ENCODE measurements around the gene KRTAP4-12.
"Not testable (repeated sequence)": the region's sequence is repeated elsewhere in the genome, so short reads cannot be mapped to it uniquely, and the experiment has no call there.

The KRTAP4-12 gene

DNA sequence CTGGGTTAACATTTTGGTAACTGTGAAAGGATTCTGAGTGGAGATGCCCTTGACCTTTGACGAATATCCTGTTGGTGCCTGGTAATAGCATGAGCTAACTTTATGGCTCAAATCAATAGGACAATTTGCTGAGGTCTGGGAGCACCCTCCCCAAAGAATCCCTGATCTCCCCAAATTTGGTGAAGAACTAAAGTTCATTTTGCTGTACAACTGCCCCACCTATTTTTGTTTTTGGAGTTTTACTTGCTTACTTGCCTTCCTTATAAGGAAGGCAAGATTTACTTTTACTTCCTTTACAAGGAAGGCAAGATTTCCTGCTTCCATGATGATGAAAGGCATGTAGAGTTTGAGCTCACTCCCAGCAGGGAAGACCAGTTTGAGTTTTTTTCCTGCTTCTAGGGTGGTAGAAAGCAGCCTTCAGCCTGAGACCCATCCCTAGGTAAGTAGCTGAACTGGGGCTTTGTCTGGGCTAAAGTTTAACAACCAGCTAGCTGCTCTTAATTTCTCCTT, 16.0 kb downstream of the KRTAP4-12 start:
- no peak for FAIRE-seq
- no peak for TF ChIP-seq POU2F2 (IDR thresholded peaks at IDR 0.05; ENCODE audit: low read depth, low read length)
- no peak for TF ChIP-seq POLR2A (IDR thresholded peaks at IDR 0.05; ENCODE audit: low read depth, low read length)
- TF ChIP-seq POLR2AphosphoS5 (IDR thresholded peaks at IDR 0.05; ENCODE audit: low read depth, low read length) = no peak
- no peak for TF ChIP-seq TAF1 (IDR thresholded peaks at IDR 0.05; ENCODE audit: low read depth, low read length)
- no peak for TF ChIP-seq PAX5 (IDR thresholded peaks at IDR 0.05; ENCODE audit: insufficient read depth, low read length, severe bottlenecking)
- TF ChIP-seq SPI1 (IDR thresholded peaks at IDR 0.05; ENCODE audit: low read depth, low read length) = no peak
- no peak for DNase-seq (ENCODE audit: insufficient read length, low spot score)

DNA sequence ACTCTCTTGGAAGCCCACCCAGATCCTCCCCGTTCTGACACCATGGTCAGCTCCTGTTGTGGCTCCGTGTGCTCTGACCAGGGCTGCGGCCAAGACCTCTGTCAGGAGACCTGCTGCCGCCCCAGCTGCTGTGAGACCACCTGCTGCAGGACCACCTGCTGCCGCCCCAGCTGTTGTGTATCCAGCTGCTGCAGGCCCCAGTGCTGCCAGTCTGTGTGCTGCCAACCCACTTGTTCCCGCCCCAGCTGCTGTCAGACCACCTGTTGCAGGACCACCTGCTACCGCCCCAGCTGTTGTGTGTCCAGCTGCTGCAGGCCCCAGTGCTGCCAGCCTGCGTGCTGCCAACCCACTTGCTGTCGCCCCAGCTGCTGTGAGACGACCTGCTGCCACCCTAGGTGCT, 18.6 kb downstream of the KRTAP4-12 start, which contains the start of gene KRTAP4-9:
KRTAP4-9 (plus strand) TSS at position 43 of the 400 bp plus-strand sequence; CDS start at position 43, 0 bp downstream.
- not testable (repeated sequence) for FAIRE-seq; DNase-seq (ENCODE audit: insufficient read length, low spot score)

DNA sequence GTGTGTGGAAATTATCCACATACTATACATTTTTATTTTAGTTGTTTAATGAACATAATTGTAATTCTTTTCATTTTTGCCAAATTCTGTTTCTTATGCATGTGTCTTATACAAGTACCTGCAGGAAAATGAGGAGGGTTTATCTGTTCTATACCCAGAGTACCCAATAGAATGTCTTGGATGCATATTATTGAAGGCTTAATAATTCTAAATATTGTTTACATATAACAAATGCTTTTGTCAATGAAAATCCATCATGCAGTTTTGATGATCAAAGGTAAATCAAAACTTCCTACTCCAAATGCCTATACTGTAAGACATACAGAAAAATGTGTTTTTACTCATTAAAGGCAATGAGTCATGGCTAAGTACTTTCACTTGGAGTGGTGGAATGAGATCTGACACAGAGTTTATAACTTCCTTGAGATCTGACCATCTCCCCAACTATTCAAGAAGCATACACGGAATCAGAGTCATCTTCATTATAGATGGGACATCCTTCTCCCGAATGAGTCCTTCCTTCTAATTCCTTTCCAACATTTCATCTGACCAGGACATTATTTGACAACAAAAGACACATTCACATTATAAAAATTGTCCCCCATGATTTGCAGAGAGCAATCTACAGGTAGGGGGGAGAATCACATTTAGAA, 19.5 kb downstream of the KRTAP4-12 start:
- not testable (repeated sequence) for FAIRE-seq; DNase-seq (ENCODE audit: insufficient read length, low spot score)

DNA sequence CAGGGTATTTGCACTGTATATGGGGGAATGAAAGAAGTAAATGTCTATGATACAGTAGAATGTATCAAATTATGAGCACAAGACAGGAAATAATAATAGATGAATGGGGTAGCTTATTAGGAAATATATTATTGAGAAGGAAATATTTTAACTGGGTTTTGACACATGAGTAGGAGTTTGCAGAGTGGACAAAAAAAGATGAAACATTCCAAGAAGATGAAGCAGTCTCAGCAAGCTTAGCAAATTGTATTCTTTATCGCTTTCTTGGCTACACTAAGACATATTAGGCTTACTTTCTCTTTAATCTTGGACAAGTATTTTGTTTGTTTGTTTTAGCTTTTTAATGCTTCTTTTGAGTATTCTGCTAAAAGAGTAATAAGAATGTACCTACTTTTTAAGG, 20.1 kb downstream of the KRTAP4-12 start:
- DNase-seq (ENCODE audit: insufficient read length, low spot score) (no peak), FAIRE-seq (no peak)
- no peak for TF ChIP-seq PAX5 (IDR thresholded peaks at IDR 0.05; ENCODE audit: insufficient read depth, low read length, severe bottlenecking)
- TF ChIP-seq TAF1 (IDR thresholded peaks at IDR 0.05; ENCODE audit: low read depth, low read length) = no peak
- TF ChIP-seq POLR2A (IDR thresholded peaks at IDR 0.05; ENCODE audit: low read depth, low read length) = no peak
- no peak for TF ChIP-seq SPI1 (IDR thresholded peaks at IDR 0.05; ENCODE audit: low read depth, low read length)
- TF ChIP-seq POLR2AphosphoS5 (IDR thresholded peaks at IDR 0.05; ENCODE audit: low read depth, low read length) = no peak
- TF ChIP-seq POU2F2 (IDR thresholded peaks at IDR 0.05; ENCODE audit: low read depth, low read length) = no peak

DNA sequence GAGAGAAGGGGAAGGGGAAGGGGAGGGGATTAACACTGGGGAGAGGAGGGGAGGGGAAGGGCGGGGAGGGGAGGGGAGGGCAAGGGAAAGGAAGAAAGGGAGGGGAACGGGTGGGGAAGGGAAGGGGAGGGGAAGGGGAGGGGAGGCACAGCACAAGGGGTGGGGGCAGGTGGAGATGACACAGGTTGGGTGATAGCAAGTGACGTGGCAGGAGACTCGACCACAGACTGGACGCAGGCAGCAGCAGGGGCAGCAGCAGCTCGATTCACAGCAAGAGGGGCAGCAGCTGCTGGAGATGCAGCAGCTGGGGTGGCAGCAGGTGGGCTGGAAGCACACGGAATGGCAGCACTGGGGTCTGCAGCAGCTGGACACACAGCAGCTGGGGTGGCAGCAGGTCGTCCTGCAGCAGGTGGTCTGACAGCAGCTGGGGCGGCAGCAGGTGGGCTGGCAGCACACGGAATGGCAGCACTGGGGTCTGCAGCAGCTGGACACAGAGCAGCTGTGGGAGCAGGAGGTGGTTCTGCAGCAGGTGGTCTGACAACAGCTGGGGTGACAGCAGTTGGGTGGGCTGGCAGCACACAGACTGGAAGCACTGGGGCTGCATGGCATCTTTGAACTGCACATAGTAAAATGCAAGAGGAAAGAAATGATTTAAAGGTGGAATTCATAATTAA, 22.3 kb downstream of the KRTAP4-12 start, which contains the start of gene KRTAP4-16:
KRTAP4-16 (minus strand) TSS at position 624 of the 674 bp plus-strand sequence; CDS start at position 624, 0 bp downstream.
- TF ChIP-seq POLR2AphosphoS5 (IDR thresholded peaks at IDR 0.05; ENCODE audit: low read depth, low read length) (no peak), POLR2A (IDR thresholded peaks at IDR 0.05; ENCODE audit: low read depth, low read length) (no peak), TAF1 (IDR thresholded peaks at IDR 0.05; ENCODE audit: low read depth, low read length) (no peak), PAX5 (IDR thresholded peaks at IDR 0.05; ENCODE audit: insufficient read depth, low read length, severe bottlenecking) (no peak), SPI1 (IDR thresholded peaks at IDR 0.05; ENCODE audit: low read depth, low read length) (no peak), POU2F2 (IDR thresholded peaks at IDR 0.05; ENCODE audit: low read depth, low read length) (no peak)
- FAIRE-seq = no peak
- DNase-seq (ENCODE audit: insufficient read length, low spot score) = no peak

DNA sequence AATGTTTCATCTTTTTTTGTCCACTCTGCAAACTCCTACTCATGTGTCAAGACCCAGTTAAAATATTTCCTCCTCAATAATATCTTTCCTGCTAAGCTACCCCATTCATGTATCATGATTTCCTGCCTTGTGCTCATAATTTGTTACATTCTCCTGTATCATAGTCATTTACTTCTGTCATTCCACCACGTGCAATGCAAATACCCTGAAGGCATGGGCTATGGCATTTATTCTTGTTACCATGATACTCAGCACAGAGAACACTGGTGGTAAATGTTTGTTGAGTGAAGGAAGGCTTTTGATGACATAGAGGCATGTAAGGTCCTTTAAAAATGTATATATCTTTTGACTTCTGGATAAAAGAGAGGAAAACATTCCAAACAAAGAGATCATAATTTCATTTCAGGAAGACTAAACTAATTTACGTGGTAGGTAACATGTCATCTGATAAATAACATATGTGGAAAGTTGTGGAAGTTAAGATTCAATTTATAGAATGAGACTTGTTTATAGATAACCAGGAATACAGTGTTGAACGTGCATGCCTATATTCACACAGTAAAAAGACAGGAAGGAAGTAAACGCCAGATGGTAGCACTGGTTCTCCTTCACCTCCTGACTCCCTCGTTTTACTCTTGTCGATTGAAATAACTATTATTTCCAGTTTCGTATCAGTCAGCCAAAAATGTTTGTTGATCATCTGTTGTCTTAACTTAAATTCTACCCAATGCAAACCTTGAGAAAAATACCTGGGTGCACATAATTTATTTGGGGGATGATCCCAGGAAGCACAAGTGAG, 24.1 kb downstream of the KRTAP4-12 start:
- not testable (repeated sequence) for DNase-seq (ENCODE audit: insufficient read length, low spot score); FAIRE-seq

DNA sequence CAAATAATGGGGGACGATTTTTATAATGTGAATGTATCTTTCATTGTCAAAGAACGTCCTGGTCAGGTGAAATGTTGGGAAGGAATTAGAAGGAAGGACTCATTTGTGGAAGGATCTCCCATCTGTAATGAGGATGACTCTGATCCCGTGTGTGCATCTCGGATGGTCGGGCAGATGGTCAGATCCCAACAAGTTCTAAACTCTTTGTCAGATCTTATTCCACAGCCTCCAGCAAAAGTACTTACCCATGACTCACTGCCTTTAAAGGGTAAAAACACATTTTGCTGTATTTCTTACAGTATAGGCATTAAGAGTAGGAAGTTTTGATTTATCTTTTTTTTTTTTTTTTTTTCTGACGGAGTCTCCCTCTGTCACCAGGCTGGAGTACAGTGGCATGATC, 25.5 kb downstream of the KRTAP4-12 start:
- TF ChIP-seq POU2F2 (IDR thresholded peaks at IDR 0.05; ENCODE audit: low read depth, low read length) (no peak), SPI1 (IDR thresholded peaks at IDR 0.05; ENCODE audit: low read depth, low read length) (no peak), POLR2AphosphoS5 (IDR thresholded peaks at IDR 0.05; ENCODE audit: low read depth, low read length) (no peak), POLR2A (IDR thresholded peaks at IDR 0.05; ENCODE audit: low read depth, low read length) (no peak), TAF1 (IDR thresholded peaks at IDR 0.05; ENCODE audit: low read depth, low read length) (no peak), PAX5 (IDR thresholded peaks at IDR 0.05; ENCODE audit: insufficient read depth, low read length, severe bottlenecking) (no peak)
- no peak for DNase-seq (ENCODE audit: insufficient read length, low spot score)
- no peak for FAIRE-seq

DNA sequence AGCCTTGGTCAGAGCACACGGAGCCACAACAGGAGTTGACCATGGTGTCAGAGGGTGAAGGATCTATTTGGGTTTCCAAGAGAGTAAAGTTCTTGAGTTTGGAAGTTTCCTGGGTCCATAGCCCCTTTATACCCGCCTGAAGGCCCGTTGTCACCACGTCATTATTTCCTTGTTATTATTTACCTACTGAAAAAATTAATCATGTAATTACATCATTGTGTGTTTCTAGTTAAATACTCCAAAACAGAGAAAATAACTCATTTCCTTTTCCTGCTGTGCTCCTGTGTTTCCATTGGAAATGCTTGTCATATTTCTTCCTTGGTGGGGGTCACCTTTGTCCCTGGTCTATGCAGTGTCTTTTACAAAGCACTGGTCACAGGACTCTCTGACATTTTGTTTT, 25.9 kb downstream of the KRTAP4-12 start, which contains the start of gene KRTAP4-8:
KRTAP4-8 (minus strand) TSS at position 101 of the 400 bp plus-strand sequence; CDS start at position 43, 58 bp downstream.
- FAIRE-seq (no peak), DNase-seq (ENCODE audit: insufficient read length, low spot score) (no peak)
- no peak for TF ChIP-seq SPI1 (IDR thresholded peaks at IDR 0.05; ENCODE audit: low read depth, low read length)
- no peak for TF ChIP-seq POLR2A (IDR thresholded peaks at IDR 0.05; ENCODE audit: low read depth, low read length)
- TF ChIP-seq TAF1 (IDR thresholded peaks at IDR 0.05; ENCODE audit: low read depth, low read length) = no peak
- TF ChIP-seq POLR2AphosphoS5 (IDR thresholded peaks at IDR 0.05; ENCODE audit: low read depth, low read length) = no peak
- TF ChIP-seq POU2F2 (IDR thresholded peaks at IDR 0.05; ENCODE audit: low read depth, low read length) = no peak
- no peak for TF ChIP-seq PAX5 (IDR thresholded peaks at IDR 0.05; ENCODE audit: insufficient read depth, low read length, severe bottlenecking)

DNA sequence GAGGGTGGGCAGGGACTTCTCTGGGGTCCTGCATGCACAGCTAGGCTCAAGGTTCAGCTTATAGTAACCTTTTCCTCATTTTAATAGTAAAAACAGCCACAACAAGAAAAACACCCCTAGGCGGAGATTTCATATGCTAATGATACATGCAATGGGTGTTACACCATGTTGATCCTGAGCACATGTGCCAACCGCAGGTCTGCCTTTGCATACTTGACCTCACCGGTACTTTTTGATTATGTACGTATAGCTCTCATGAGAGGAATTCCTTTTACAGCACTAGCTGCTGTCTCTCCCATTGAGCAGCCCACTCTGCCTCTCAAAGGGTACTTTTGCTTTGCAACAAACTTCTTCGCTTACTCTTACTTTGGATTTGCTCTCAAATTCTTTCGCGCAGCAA, 27.9 kb downstream of the KRTAP4-12 start:
- DNase-seq (ENCODE audit: insufficient read length, low spot score) (no peak), FAIRE-seq (no peak)
- TF ChIP-seq POLR2AphosphoS5 (IDR thresholded peaks at IDR 0.05; ENCODE audit: low read depth, low read length) = no peak
- TF ChIP-seq SPI1 (IDR thresholded peaks at IDR 0.05; ENCODE audit: low read depth, low read length) = no peak
- TF ChIP-seq POU2F2 (IDR thresholded peaks at IDR 0.05; ENCODE audit: low read depth, low read length) = no peak
- no peak for TF ChIP-seq PAX5 (IDR thresholded peaks at IDR 0.05; ENCODE audit: insufficient read depth, low read length, severe bottlenecking)
- TF ChIP-seq POLR2A (IDR thresholded peaks at IDR 0.05; ENCODE audit: low read depth, low read length) = no peak
- TF ChIP-seq TAF1 (IDR thresholded peaks at IDR 0.05; ENCODE audit: low read depth, low read length) = no peak

DNA sequence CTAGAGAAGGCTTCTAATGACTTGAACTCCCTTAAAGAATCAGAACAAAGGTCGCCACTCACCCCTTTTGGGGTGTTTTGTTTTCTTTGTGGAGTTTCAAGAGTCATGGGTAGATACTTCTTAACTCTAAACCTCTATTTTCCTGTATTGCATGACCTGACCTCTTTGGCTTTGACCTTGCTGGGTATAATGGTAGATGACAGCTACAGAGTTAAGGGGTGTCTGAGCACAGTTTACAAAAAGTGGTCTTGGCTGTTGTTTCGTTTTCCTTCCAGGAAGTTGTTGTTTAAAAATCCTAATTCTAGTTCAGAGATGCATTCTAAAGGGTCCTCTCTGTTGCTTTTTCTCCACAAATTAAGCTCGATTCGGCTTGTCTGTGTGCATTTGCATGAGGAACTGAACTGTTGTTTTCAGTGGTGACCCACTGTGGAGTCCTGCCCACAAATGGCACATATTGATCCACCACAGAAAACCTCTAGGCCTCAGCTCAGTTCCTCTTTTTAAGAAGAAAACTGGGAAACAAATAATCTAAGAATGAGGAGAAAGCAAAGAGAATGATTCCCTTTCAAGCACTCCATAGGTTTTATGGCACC, 35.1 kb downstream of the KRTAP4-12 start:
- FAIRE-seq; DNase-seq (ENCODE audit: insufficient read length, low spot score): not testable (repeated sequence)

DNA sequence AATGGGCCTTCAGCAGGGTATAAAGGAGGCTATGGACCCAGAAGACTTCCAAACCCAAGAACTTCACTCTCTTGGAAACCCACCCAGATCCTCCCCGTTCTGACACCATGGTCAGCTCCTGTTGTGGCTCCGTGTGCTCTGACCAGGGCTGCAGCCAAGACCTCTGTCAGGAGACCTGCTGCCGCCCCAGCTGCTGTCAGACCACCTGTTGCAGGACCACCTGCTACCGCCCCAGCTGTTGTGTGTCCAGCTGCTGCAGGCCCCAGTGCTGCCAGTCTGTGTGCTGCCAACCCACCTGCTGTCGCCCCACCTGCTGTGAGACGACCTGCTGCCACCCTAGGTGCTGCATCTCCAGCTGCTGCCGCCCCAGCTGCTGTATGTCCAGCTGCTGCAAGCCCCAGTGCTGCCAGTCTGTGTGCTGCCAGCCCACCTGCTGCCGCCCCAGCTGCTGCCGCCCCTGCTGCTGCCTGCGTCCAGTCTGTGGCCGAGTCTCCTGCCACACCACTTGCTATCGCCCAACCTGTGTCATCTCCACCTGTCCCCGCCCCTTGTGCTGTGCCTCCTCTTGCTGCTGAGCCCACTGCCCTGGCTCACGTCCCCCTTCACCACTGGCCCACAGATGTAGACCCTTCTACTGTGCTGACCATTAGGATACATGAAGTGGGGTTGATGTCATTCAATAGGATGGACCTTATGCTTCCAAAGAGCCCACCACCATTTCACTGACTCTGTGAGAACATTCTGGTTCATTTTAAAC, 39.7 kb downstream of the KRTAP4-12 start, which contains the start of gene KRTAP4-7:
KRTAP4-7 (plus strand) TSS at position 51 of the 757 bp plus-strand sequence; CDS start at position 108, 57 bp downstream.
- FAIRE-seq = not testable (repeated sequence)

DNA sequence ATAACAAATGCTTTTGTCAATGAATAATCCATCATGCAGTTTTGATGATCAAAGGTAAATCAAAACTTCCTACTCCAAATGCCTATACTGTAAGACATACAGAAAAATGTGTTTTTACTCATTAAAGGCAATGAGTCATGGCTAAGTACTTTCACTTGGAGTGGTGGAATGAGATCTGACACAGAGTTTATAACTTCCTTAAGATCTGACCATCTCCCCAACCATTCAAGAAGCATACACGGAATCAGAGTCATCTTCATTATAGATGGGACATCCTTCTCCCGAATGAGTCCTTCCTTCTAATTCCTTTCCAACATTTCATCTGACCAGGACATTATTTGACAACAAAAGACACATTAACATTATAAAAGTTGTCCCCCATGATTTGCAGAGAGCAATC, 40.6 kb downstream of the KRTAP4-12 start:
- FAIRE-seq; DNase-seq (ENCODE audit: insufficient read length, low spot score): not testable (repeated sequence)

More for the DNA sequence above, 39.7 kb downstream of the KRTAP4-12 start, which contains the start of gene KRTAP4-7:
- not testable (repeated sequence) for DNase-seq (ENCODE audit: insufficient read length, low spot score)
